ENCODE measurements around the gene TIMP2. TPM values are rescaled to one million over a fixed set of nuclear protein-coding genes. Genes with fewer than 3 reads are reported as not detected.

Gene TIMP2
- total RNA-seq, 1 experiment from 2014 or later = 29.0 TPM

- no peak overlapping the region for H2AK5ac ChIP-seq (ENCODE audit: insufficient read length, low read length)
- Mint-ChIP-seq H3K4me1 (peaks cover 2 to 5% of the 10 kb centered on the region in 2 experiments; a peak in 1 of 4 replicates), H3K27me3 (ENCODE audit: low read depth) (no peaks in the 10 kb centered on the region), H3K9me3 (no peaks in the 10 kb centered on the region), H3K36me3 (ENCODE audit: insufficient read depth in 1 of 3, low read depth in 3 of 3) (peaks cover 7 to 34% (median 22%) of the 10 kb centered on the region in 3 experiments; a peak in 6 of 7 replicates), H3K4me3 (no peak overlapping the region), H3K27ac (no peak overlapping the region; a peak in 1 of 7 replicates)
- no peak overlapping the region for H2BK120ac ChIP-seq (ENCODE audit: low read depth, low read length, poor library complexity, severe bottlenecking)
- no peak overlapping the region for H3K23ac ChIP-seq (ENCODE audit: insufficient read length, low read depth, low read length)
- no peaks in the 10 kb centered on the region for H3K4me1 ChIP-seq (ENCODE audit: insufficient read depth, low read length)
- no peak overlapping the region for H2BK5ac ChIP-seq (ENCODE audit: insufficient read length, low read length)
- no peak overlapping the region for H3K9ac ChIP-seq (ENCODE audit: extremely low read depth, insufficient read length, low read length)
- H3K9me3 ChIP-seq (ENCODE audit: control insufficient read depth, low read depth, low read length) = no peaks in the 10 kb centered on the region
- H3K27me3 ChIP-seq (ENCODE audit: insufficient read depth, low read length) = no peaks in the 10 kb centered on the region
- H3K4ac ChIP-seq (ENCODE audit: low read depth, low read length) = no peak overlapping the region
- no peak overlapping the region for H3K18ac ChIP-seq (ENCODE audit: insufficient read length, low read depth, low read length)
- no peak overlapping the region for H3K4me2 ChIP-seq (ENCODE audit: insufficient read depth, insufficient read length, low read length)
- no peak overlapping the region for H4K91ac ChIP-seq (ENCODE audit: insufficient read length, low read depth, low read length)
- no peak overlapping the region for H4K8ac ChIP-seq (replicated peaks; ENCODE audit: insufficient read length, low read depth, low read length)
- H3K23me2 ChIP-seq (ENCODE audit: insufficient read length, low read depth, low read length, poor library complexity, severe bottlenecking) = no peaks in the 10 kb centered on the region
- peak; percentile 94 for DNase-seq
- H3T11ph ChIP-seq (ENCODE audit: low read length) = no peak overlapping the region
- no peak overlapping the region for H2BK20ac ChIP-seq (ENCODE audit: low read depth, low read length, poor library complexity, severe bottlenecking)
- H2BK15ac ChIP-seq (ENCODE audit: low read depth, low read length) = no peak overlapping the region
- TF ChIP-seq CTCF (conservative IDR thresholded peaks at IDR 0.05) = peak; percentile 95
- H3K79me1 ChIP-seq (ENCODE audit: insufficient read depth, low read depth, low read length, poor library complexity, severe bottlenecking) = no peaks in the 10 kb centered on the region
- H4K20me1 ChIP-seq (ENCODE audit: control insufficient read depth, insufficient read depth, insufficient read length) = no peaks in the 10 kb centered on the region
- no peaks in the 10 kb centered on the region for H3K79me2 ChIP-seq (ENCODE audit: insufficient read depth, low read length)
- H2BK12ac ChIP-seq (ENCODE audit: insufficient read length, low read depth, low read length) = no peak overlapping the region
- WGBS (ENCODE audit: extremely low coverage, insufficient read length, low lambda C conversion rate) = no CpG with 5 or more reads among the region's 19 CpGs
- H3K14ac ChIP-seq (ENCODE audit: insufficient read depth, low read length) = no peak overlapping the region
- H2AFZ ChIP-seq (ENCODE audit: low read length) = no peak overlapping the region
- no peak overlapping the region for H3K56ac ChIP-seq (ENCODE audit: insufficient read length, low read depth, low read length)
- H3K27ac ChIP-seq (ENCODE audit: insufficient read length, low read depth, low read length) = no peak overlapping the region
- no peak overlapping the region for H4K5ac ChIP-seq (ENCODE audit: insufficient read length, low read depth, low read length)
Observed at GRCh38 chr17:78865682-78866390, 59.4 kb downstream of the TIMP2 start.

All from H9 (cell line).